ENCODE data around the gene FBLN1.
A peak's percentile ranks its signal among the peaks of the same experiment; 100 is the strongest.

Gene FBLN1

GRCh38 chr22:45553351-45554039, 50.8 kb downstream of the FBLN1 start (continued):
- TF ChIP-seq, protein P1, sequence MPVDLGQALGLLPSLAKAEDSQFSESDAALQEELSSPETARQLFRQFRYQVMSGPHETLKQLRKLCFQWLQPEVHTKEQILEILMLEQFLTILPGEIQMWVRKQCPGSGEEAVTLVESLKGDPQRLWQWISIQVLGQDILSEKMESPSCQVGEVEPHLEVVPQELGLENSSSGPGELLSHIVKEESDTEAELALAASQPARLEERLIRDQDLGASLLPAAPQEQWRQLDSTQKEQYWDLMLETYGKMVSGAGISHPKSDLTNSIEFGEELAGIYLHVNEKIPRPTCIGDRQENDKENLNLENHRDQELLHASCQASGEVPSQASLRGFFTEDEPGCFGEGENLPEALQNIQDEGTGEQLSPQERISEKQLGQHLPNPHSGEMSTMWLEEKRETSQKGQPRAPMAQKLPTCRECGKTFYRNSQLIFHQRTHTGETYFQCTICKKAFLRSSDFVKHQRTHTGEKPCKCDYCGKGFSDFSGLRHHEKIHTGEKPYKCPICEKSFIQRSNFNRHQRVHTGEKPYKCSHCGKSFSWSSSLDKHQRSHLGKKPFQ (tag by site-specific recombination; IDR thresholded peaks at IDR 0.05) = no peak
- TF ChIP-seq REPIN1 (tag by site-specific recombination; IDR thresholded peaks at IDR 0.05; ENCODE audit: low read depth) (no peak), ZNF449 (tag by site-specific recombination; IDR thresholded peaks at IDR 0.05) (no peak), ZNF621 (tag by site-specific recombination; IDR thresholded peaks at IDR 0.05) (no peak), INSM2 (tag by site-specific recombination; IDR thresholded peaks at IDR 0.05) (no peak), KLF10 (tag by site-specific recombination; IDR thresholded peaks at IDR 0.05) (no peak), SETDB1 (IDR thresholded peaks at IDR 0.05; ENCODE audit: insufficient read length, low read length) (no peak), GFI1B (tag by site-specific recombination; IDR thresholded peaks at IDR 0.05) (no peak), ZNF670 (tag by site-specific recombination; IDR thresholded peaks at IDR 0.05; ENCODE audit: low read depth) (no peak), ZSCAN16 (tag by site-specific recombination; IDR thresholded peaks at IDR 0.05) (no peak), YY1 (tag by site-specific recombination; IDR thresholded peaks at IDR 0.05) (peak; percentile 64), PRDM4 (tag by site-specific recombination; IDR thresholded peaks at IDR 0.05) (no peak), ZFP3 (tag by site-specific recombination; IDR thresholded peaks at IDR 0.05; ENCODE audit: low read depth) (no peak), BCL11B (tag by site-specific recombination; IDR thresholded peaks at IDR 0.05; ENCODE audit: low read depth) (no peak), ZNF366 (tag by site-specific recombination; conservative IDR thresholded peaks at IDR 0.05) (peak; percentile 47), ZNF221 (tag by site-specific recombination; IDR thresholded peaks at IDR 0.05; ENCODE audit: borderline replicate concordance) (no peak), ZNF777 (tag by site-specific recombination; IDR thresholded peaks at IDR 0.05; ENCODE audit: borderline replicate concordance) (no peak), ZNF48 (tag by site-specific recombination; IDR thresholded peaks at IDR 0.05) (no peak), ZXDB (tag by site-specific recombination; IDR thresholded peaks at IDR 0.05) (no peak), ZNF521 (tag by site-specific recombination; IDR thresholded peaks at IDR 0.05) (no peak), WT1 (tag by site-specific recombination; IDR thresholded peaks at IDR 0.05) (no peak), EGR2 (tag by site-specific recombination; IDR thresholded peaks at IDR 0.05; ENCODE audit: low read depth) (no peak), ZNF549 (tag by site-specific recombination; IDR thresholded peaks at IDR 0.05) (no peak), ZNF548 (tag by site-specific recombination; IDR thresholded peaks at IDR 0.05) (no peak), ZSCAN5A (tag by site-specific recombination; IDR thresholded peaks at IDR 0.05) (no peak)
- TF ChIP-seq, protein P2, sequence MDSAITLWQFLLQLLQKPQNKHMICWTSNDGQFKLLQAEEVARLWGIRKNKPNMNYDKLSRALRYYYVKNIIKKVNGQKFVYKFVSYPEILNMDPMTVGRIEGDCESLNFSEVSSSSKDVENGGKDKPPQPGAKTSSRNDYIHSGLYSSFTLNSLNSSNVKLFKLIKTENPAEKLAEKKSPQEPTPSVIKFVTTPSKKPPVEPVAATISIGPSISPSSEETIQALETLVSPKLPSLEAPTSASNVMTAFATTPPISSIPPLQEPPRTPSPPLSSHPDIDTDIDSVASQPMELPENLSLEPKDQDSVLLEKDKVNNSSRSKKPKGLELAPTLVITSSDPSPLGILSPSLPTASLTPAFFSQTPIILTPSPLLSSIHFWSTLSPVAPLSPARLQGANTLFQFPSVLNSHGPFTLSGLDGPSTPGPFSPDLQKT (IDR thresholded peaks at IDR 0.05; ENCODE audit: borderline replicate concordance, low read depth, low read length) = no peak
- TF ChIP-seq, protein P3, sequence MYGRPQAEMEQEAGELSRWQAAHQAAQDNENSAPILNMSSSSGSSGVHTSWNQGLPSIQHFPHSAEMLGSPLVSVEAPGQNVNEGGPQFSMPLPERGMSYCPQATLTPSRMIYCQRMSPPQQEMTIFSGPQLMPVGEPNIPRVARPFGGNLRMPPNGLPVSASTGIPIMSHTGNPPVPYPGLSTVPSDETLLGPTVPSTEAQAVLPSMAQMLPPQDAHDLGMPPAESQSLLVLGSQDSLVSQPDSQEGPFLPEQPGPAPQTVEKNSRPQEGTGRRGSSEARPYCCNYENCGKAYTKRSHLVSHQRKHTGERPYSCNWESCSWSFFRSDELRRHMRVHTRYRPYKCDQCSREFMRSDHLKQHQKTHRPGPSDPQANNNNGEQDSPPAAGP (tag by site-specific recombination; IDR thresholded peaks at IDR 0.05) = 0 out of 2 replicates have a peak, but pooled peaks have one; percentile 15
- TF ChIP-seq, protein P4, sequence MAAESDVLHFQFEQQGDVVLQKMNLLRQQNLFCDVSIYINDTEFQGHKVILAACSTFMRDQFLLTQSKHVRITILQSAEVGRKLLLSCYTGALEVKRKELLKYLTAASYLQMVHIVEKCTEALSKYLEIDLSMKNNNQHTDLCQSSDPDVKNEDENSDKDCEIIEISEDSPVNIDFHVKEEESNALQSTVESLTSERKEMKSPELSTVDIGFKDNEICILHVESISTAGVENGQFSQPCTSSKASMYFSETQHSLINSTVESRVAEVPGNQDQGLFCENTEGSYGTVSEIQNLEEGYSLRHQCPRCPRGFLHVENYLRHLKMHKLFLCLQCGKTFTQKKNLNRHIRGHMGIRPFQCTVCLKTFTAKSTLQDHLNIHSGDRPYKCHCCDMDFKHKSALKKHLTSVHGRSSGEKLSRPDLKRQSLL (tag by site-specific recombination; IDR thresholded peaks at IDR 0.05) = no peak

Measured in HEK293 (cell line).